GM23248 (cell line): Measurements from ENCODE around the gene NIPAL4.

Source experiments
- EZH2 ChIP-seq: fragments of 200-600 bp; sonication (generic); IDR thresholded peaks from 2 replicates; pipeline ENCODE4 v1.6.1; 2018; ENCODE audit warnings: antibody characterized with exemption, mild to moderate bottlenecking; ENCODE audit not compliant: insufficient read depth, poor library complexity, severe bottlenecking
- EZH2phosphoT487 ChIP-seq: fragments of 200-600 bp; sonication (generic); IDR thresholded peaks from 2 replicates; pipeline ENCODE4 v1.6.1; 2018; ENCODE audit warnings: antibody characterized with exemption, moderate library complexity, mild to moderate bottlenecking, low read depth; ENCODE audit not compliant: insufficient read depth

GRCh38 chr5:157463081-157463480 lies 3.1 kb downstream of the NIPAL4 start:
- no peak for TF ChIP-seq EZH2phosphoT487
- TF ChIP-seq EZH2, result no peak
